Retina (tissue), 1 donor: ENCODE measurements around the gene PTPRD.

Experiments used
- DNase-seq: peaks from one replicate; pipeline ENCODE4 v3.0.0-alpha.2; 2016

PTPRD gene

DNA sequence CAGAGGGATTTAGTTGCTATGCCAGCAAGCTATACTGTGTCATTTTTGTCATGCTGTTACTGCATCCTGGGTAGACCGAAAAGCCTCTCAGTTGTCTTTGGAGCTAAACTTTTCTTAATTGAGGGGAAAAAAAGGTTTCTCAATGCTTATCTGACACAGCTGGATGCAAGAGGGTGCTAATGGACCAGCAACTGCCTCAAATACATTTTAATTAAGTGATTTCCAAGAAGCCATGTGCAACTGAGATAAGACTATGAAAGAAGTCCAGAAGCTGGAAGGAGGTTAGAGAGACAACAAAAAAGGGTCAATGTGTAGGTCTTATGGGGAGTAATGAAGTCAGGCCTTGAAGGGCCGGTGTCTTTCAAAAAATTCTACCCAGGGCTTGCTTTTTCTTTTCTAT, 2347.5 kb downstream of the PTPRD start:
- no peak for DNase-seq
